Activated CD4-positive, alpha-beta T cell treated with anti-CD3 and anti-CD28 coated beads, Interleukin-2, amount 50 U/mL, for 4 hours (primary cell): Measurements from ENCODE around the gene CELA1.
A peak's percentile ranks its signal among the peaks of the same experiment; 100 is the strongest.
"Not testable (repeated sequence)": the region's sequence is repeated elsewhere in the genome, so short reads cannot be mapped to it uniquely, and the experiment has no call there.

ENCODE experiments used
- DNase-seq, 2 experiments: peaks; one replicate each; pipeline ENCODE4 v3.0.0-alpha.2; 2020

Gene CELA1

DNA sequence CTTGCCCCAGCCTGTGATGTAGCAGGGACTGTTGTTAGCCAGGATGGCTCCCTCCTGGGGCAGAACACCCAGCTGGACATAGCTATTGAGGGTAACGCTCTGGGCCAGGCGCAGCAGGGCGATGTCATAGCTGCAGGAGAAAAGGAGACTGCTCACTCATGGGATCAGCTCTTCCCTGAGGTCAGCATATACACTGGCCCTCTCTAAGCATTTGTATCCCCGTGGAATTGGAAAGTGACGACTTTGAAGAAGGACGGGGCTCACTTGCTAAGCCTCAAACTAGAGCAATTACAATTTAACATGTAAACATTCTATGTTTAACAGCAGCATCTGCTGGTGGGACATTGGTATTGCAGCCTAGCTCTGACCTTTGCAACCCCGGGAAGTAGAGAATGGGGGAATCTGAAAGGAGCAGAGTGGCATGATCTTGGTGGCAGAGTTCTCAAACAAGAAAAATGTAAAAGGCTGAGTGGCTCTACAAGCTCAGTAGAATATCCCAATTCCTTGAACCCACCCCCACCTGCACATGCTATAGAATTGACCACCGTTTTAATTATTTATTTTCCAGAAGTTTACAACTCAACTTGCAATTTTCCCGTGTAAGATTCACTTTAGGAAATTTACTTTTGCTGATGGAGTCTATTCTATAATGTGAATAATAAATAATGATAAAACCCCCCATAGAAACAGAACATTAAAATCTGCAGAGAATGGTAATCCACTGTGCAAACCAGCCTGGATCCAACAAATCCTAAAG, 5.0 kb downstream of the CELA1 start:
- peak; percentile 65 to 70 for DNase-seq

DNA sequence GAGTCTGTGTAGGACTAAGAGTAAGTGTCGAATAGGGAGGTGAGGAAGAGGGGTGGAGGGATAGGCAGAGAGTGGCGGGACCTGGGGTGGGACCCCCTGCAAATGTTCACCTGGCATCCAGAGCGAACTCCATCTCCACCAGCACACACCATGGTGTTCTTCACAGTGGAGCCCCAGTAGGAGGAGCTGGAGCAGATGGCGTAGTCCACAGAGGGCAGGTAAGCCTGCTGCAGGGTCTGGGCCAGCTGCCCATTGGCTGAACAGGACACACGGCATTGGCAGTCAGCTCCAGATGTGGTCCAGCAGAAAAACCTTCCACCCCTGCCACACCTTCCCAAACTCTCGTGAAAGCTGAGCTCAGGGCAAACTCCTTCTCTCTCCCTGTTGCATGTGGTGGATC, 6.7 kb downstream of the CELA1 start:
- DNase-seq, result no peak

DNA sequence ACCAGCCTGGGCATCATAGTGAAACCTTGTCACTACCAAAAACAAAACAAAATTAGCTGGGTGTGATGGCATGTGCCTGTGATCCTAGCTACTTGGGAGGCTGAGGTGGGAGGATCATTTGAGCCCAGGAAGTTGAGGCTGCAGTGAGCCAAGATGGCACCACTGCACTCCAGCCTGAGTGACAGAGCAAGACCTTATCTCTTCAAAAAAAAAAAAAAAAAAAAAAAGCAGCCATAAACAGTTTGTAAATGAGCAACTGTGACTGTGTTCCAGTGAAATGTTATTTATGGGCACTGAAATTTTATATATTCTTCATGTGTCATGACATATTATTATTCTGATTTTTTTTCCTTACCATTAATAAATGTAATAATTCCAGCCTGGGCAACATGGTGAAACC, 9.1 kb downstream of the CELA1 start:
- not testable (repeated sequence) for DNase-seq

DNA sequence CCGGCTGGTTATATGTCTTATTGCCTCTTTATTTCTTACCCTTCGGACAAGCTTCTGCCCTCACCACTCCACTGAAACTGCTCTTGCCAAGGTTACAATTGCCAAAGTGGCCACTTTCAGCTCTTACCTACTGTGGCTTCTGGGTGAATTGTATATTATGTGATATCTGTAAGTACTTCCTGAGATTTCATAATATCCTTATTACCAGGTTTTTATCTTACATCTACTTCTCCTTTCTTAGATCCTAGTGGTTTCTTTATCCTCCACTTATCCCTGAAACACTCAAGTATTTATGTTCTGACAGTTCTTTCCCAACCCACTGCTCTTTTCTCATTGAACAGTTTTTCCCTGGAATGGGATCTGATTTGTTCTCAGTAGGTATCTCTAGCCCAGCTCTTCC, 10.5 kb downstream of the CELA1 start:
- no peak for DNase-seq

DNA sequence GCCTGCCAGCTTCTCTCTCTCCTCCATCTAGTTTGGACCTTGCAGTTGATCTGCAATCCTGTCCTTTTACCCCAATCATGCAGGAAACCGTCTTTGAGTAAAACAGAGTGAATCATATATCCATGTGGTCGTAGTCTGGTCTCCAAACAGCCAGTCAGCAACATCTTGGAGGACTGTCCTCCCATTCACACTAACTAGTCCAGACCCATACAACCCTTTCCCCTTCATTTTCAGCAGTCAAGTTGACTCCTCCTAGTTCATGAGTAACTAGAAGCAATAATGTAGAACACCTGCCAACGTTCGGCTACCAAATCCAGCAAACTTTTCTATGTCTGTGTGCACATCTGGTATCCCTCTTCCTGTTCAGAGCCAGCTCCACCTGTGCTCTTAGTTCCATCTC, 11.7 kb downstream of the CELA1 start:
- DNase-seq, result no peak

DNA sequence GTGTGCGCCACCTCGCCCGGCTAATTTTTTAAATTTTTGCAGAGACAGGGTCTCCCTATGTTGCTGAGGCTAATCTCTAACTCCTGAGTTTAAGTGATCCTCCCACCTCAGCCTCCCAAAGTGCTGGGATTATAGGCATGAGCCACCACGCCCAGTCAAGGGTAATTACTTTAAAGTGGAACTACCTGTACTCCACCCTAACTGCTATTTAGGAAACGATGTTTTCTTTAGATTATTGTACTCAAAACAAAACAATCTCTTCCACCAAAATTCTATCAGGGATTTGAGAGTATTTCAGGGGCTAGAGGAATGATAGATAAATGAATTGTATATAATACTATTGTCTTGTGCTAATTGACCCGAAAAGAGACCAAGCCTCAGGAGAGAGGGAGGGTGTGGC, 12.9 kb downstream of the CELA1 start:
- DNase-seq, result no peak

DNA sequence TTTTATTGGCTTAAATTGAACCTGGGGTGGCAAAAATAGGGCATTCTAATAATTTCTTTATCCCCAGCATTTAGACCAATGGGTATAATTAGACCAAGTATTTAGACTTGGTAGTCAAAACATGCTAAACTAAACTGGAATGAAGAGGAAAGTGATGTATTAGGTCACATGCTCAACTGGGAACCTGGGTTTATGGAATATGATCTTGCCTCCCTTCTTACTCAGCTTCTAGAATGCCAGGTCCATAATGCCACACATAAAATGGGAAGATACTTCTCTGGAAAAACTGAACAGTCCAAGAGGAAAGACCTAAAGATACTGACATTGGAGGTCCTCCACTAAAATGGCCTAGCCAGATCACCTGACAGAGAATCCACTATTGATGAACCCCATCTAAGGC, 16.3 kb downstream of the CELA1 start:
- DNase-seq, result no peak

DNA sequence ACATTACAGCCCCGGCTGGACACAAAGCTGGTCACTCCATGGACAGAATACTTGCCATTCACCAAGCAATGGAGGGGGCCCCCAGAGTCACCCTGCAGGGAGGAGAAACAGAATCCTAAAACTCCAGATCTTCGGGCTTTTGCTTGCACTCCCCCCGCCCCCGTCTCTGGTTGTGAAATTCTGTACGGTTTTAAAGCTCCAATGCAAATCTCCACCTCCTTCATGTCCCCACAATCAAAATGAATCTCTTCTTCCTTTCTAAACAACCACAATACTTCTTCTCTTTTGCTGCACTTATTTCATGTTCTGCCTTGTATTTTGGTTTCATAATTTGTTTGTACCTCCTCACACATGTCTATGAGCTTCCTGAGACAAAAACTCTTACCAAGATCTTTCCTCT, 16.7 kb downstream of the CELA1 start:
- no peak for DNase-seq

DNA sequence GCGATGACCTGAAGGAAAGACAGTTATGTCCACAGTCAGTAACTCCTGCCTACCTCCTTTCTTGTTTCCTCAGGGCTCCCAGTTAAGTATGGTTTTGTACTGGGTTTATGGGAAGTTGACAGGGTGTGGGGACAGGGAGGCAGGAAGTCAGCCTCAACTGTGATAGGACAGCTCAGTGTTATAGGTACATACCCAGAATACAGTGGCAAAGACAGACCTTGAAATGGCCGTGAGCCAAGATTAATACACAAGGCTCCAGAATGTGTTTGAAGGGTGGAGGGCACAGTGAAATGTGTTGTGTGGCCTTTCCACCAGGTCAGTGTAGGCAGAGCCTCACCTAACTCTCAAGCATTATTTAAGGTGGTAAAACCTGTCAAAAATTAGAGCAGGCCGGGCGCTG, 17.9 kb downstream of the CELA1 start:
- DNase-seq, result no peak

DNA sequence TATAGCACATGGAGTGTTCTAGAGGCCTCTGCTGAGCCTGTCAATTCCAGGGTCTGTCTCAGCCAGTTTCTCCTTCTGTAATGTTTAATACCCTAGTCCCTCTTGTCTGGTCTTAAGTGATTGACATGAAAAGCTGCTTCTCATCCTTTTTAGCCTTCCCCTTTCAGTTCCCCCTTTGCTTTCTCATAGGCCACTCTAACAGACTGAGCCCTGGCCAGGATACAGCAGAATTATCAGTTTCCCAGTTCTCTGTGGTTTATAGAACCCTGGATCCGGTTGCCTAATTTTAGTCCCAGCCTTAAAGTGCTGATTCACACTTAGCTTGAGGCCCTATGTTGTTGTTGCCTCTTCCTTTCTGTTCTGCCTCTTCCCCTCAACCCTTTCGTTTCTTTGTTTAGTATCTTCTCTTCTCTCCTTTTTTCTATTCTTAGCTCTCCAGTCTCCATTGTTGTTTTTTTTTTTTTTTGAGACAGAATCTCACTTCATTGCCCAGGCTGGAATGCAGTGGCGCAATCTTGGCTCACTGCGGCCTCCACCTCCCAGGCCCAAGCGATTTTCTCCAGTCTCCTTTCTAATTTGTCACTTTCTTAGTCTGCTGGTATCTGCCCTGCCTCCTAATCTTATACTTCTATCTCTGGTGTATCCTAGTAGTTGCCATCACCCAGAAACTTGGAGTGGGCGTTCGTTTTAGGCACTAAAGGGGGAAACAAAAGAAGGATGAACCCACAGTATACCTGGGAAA, 19.6 kb downstream of the CELA1 start:
- no peak for DNase-seq

DNA sequence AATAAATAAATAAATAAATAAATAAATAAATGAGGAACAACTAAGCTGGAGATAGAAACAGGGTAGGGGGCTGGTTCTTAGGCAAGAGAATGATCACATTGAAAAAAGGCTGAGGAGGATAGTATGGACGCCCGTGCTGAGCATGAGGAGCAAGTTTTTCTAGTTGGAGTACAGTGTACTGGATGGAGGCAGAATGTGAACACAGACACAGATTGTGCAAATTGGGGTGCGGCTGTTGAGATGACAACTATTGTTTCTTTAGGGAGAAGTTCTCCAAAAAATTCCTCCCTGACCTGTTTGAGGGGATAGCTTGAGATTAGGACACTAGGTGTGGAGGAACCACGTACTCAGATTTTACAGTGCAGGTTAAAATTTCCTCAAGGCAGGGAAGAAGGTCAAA, 21.5 kb downstream of the CELA1 start:
- DNase-seq, result no peak

DNA sequence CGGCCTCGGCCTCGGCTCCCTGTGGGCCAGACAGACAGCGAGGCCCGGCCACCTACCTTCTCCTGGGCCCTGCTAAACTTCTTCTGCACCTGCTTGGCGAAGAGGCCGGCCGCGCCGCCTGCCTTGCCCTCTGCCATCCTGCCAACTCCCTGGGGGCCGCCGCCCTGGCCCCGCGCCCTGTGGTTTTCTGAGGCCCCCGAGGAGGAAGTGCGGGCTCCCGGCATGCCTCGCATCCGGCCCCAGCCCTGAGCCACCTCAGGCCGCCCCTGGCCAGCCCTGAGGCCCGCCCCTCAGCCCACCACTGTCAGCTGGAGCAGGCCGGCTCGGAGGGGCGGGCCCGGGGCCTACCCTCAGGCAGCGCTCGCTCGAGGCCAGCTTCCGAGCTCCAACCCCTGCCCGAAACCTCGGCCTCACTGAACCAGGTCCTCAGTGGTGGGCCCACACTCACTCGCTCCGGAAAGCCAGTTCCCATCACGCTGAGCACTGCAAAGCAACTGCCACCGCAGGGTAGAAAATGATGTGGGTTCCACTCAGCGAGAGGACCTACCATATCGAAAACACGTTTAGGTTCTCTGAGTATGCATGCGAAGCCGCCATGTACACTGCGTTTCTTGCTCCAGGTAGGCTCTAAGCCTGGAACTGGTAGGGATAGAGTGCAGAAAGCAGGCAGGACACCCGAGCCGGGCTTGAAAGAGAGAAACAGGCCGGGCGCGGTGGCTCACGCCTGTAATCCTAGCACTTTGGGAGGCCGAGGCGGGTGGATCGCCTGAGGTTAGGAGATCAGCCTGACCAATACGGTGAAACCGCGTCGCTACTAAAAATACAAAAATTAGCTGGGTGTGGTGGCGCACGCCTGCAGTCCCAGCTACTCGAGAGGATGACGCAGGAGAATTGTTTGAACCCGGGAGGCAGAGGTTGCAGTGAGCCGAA, 22.2 kb downstream of the CELA1 start, which contains the start of gene BIN2:
Gene BIN2, minus strand, starts transcription at position 209 of the 930 bp plus-strand sequence. Its CDS starts 72 bp downstream, at position 137.
- DNase-seq, result peak; percentile 26 to 30

DNA sequence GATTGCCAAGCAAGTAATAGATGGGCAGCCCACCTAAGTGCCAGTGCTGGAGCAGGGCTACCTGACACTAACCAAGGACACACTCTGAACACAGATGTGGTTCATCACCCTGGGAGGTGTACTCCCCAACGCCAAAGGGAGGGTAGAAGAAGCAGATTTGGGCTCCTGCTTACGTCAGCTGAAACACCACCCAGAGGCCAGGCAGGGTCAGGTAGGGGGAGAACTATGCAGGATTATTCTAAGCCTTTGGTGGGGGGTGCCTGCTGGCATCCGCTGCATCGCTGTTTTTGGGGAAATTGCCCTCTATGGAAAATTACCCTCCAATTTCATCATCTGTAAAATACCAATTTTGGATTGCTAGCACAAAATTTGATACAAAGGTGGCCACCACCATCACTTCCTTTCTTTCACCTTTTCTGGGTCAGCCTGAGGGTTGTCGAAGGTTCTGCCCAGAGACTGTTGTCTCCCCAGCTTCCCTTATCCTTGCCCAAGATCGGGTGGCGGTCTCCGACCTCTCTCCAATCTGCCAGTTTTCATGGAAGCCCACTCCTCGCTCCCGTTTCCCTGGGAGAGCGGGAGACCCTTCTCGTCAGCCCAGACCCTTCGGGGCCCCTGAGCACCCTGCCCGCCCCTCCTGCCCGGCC, 23.0 kb downstream of the CELA1 start:
- peak; percentile 44 to 48 for DNase-seq

DNA sequence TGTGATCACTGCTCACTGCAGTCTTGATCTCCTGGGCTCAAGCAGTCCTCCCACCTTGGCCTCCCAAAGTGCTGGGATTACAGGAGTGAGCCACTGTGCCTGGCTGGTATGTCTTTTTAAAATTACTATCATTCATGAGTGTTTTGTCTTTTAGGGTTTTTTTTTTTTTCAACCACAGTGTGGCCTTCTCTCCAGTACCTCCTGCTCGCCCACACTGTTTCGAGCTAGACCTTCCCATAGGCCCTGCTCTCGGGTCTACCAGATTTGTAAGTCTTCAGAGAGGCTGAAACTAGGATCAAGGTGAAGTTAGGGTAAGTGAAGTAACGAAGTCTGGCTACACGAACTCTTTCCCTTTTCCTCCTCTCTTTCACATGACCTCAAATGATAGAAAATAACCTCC, 24.0 kb downstream of the CELA1 start:
- DNase-seq, result no peak

DNA sequence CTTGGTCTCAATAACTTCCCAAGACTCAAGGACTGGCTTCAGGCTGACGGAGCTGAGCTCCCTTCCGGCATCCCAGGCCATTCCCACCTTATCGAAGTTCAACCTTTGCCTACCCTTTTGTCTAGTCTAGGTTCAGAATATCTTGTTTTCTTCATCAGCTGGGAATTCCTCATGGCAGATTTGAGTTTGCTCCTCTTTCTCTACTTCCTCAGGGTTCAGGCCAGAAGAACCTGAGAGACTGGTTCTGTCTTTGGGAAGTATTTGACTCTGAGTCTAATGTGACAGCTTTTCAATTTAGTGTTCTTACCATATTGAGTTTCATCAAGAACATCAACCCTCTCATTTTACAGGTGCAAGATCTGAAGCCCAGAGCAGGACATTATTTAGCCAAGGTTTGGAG, 24.6 kb downstream of the CELA1 start:
- no peak for DNase-seq

DNA sequence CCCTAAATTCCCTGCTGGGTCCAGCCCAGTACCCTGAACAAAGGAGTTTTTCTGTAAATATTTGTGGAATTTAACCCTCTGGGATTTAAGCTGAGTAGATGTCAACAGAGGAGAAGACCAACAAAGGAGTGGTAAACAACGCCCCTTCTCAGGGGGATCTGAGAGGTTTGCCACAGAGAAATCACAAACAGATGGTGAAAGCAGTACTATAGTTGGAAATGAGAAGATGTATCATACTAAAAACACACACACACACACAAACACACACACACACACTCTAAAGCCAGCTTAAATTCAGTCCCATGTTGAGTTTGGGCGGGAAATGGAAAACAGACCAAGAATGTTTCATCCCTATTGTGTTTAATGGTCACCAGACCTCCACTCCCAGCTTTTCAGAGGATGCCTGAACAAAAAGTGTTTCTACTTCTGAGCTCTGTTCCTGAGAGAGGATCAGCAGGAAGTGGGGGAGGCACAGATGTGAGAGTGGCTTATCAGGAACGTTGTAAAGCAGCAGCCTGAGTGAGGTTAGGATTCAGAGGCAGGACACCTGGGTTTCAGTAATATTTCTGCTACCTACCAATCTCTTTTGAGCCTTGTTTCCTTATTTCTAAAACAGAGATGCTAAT, 25.7 kb downstream of the CELA1 start:
- DNase-seq, result no peak

DNA sequence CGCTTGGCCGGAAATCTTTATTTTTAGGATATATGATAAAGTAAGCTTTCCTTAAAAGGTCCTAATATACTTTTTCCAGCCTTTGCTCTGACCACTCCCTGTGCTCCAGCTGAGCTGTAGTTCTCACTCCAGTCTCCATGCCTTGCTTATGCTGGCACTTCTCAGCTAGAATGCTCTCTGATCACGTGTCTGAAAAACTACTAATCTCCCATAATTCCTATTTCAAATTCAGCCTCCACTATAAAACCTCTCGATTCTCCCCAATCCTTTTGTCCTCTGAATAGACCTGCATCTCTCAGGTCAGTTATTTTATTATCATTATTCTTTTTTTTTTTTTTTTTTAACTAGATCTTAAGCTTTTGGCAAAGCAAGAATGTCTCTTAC, 26.2 kb downstream of the CELA1 start:
- DNase-seq, result no peak

DNA sequence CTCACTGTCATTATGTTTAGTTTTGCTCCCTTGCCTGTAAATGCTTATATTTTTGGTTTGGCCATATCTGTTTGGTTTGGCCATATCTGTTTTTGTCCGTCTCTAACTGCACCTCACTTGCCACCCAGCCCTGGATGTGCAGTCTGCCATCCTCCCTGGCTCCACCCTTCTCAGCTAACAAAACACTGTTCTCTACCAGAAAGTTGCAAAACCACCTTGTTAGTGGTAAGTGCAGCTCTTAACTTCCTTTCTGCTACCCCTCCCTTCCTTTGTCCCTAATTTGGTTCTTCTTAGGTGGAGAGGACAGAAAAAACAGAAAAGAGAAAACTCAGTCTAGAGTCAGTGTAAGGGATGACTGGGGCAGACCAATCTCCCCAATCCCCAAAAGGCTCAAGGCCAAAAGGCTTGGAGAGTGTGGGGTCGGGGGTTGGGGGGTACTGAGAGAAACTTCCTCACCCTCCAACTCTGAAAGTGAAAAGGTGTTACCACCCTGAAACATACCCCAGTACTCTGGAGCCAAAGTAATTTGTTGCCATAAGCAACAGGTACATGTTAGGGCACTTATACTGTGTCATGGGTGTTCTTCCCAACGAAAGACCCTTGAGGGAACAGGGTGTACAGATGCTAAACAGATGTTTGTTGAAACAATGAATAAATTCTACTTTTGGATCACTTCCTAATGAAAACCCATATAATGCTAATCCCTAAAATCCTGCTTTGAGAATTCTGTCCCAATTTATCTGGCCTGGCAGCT, 27.5 kb downstream of the CELA1 start:
- DNase-seq, result no peak

DNA sequence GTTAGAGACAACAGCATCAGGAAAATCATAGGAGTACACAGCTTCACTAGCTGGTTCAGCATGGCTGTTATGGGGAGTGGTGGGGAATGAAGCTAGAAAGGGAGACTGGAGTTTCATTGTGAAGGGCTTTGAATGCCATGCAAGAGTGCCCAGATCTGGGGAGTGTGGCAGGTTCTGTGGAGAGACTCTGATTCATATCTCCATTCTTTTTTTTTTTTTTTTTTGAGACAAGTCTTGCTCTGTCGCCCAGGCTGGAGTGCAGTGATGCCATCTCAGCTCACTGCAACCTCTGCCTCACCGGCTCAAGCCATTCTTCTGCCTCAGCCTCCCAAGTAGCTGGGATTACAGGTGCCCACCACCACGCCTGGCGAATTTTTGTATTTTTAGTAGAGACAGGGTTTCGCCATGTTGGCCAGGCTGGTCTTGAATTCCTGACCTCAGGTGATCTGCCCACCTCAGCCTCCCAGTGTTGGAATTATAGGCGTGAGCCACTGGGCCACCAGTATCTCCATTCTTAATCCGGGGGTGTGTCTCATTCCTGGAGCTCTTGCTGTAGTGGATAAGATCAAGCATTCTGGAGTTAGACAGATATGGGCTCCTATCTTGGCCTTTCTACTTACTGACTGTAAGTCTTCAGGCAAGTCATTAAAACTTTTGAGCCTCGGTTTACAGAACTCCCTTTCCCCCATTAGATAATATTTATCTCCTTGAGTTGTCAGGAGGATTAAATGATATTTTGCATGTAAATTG, 28.2 kb downstream of the CELA1 start:
- not testable (repeated sequence) for DNase-seq

DNA sequence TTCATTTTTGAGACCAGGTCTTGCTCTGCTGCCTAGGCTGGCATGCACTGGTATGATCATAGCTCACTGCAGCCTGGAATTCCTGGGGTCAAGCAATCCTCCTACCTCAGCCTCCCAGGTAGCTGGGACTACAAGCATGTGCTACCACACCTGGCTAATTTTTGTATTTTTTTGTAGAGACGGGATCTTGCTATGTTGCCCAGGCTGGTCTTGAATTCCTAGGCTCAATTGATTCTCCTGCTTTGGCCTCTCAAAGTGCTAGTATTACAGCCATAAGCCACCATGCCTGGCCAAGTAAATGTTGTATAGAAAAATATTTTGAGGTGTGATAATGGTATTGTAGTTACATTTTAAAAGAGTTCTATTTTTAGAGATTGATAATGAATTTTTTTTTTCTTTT, 35.1 kb downstream of the CELA1 start:
- no peak for DNase-seq
